K562 (cell line): ENCODE results near the gene GTSE1. TPM values are rescaled to one million over a fixed set of nuclear protein-coding genes. Genes with fewer than 3 reads are reported as not detected.
A peak's percentile ranks its signal among the peaks of the same experiment; 100 is the strongest.

Source experiments
- ATAC-seq: fragments of 200-7000 bp; cut with Tn5 transposase; 3 replicates; pipeline ENCODE4 v1.9.1; 2020; ENCODE audit warnings: moderate library complexity
- BruUV-seq: library from RNA; stranded (reverse); fragments of 400-500 nt; replicated peaks from 2 replicates; lab custom pipeline; 2021; lab: Mats Ljungman, UMichigan
- CTCF ChIA-PET: fragments of 300-600 bp; formaldehyde crosslinking; extraction: SDS; loops from one replicate; lab custom pipeline; 2021; ENCODE audit warnings: low intra/inter-chr PET ratio; lab: Yijun Ruan, JAX
- POLR2A ChIA-PET: fragments of 300-600, 350-650 bp; sonication (Branson Sonifier 250); formaldehyde crosslinking; extraction: SDS; loops from one replicate; lab custom pipeline; 2021; ENCODE audit warnings: antibody characterized with exemption, inconsistent platforms; lab: Yijun Ruan, JAX
- DNase-seq, 4 experiments: peaks; one replicate each; pipeline versions ENCODE4 v3.0.0 to v3.0.0-alpha.2; 2011 to 2018; ENCODE audit warnings: low spot score in 3 of 4, mixed read lengths in 3 of 4; ENCODE audit errors: extremely low read depth in 1 of 4
- FAIRE-seq: peaks from 2 replicates; lab custom pipeline; 2011; peaks lifted over from hg19 to GRCh38; lab: Jason Lieb, UNC
- H2AFZ ChIP-seq: 2 replicates; pipeline ENCODE4 v1.6.0; 2011; ENCODE audit warnings: low read depth, low read length, control low read depth, inconsistent platforms
- H3K27ac ChIP-seq: fragments of 200-600 bp; 3 replicates; pipeline ENCODE4 v1.8.0; 2011; ENCODE audit warnings: low read depth, mild to moderate bottlenecking, control low read depth, inconsistent platforms, low read length, moderate library complexity, mixed read lengths; ENCODE audit errors: extremely low read depth
- H3K27me3 ChIP-seq, 2 experiments: fragments of 300-600 bp in 1 of 2; 2 replicates in 1 of 2; 3 replicates in 1 of 2; pipeline versions ENCODE4 v1.6.0 to v1.8.0; 2011; ENCODE audit warnings: inconsistent platforms in 2 of 2, low read length in 2 of 2, mild to moderate bottlenecking in 1 of 2, mixed read lengths in 1 of 2, moderate library complexity in 1 of 2; ENCODE audit not compliant: control insufficient read depth in 2 of 2, insufficient read depth in 2 of 2
- H3K36me3 ChIP-seq: fragments of 300-600 bp; 3 replicates; pipeline ENCODE4 v1.8.0; 2011; ENCODE audit warnings: mild to moderate bottlenecking, low read length, inconsistent platforms; ENCODE audit not compliant: control insufficient read depth, insufficient read depth
- H3K4me1 ChIP-seq, 2 experiments: fragments of 200-600 bp in 1 of 2; replicated peaks in 1 of 2; 2 replicates in 1 of 2; 3 replicates in 1 of 2; pipeline versions ENCODE4 v1.5.1 to v1.8.0; 2011; ENCODE audit warnings: inconsistent platforms in 2 of 2, low read length in 2 of 2, mild to moderate bottlenecking in 1 of 2, mixed read lengths in 1 of 2, moderate library complexity in 1 of 2; ENCODE audit not compliant: control insufficient read depth in 2 of 2, insufficient read depth in 2 of 2
- H3K4me2 ChIP-seq: 2 replicates; pipeline ENCODE4 v1.6.1; 2011; ENCODE audit warnings: low read length, control low read depth, inconsistent platforms, mixed read lengths; ENCODE audit not compliant: insufficient read depth
- H3K4me3 ChIP-seq: fragments of 200-600 bp; sonication (generic), shearing (Covaris generic); 2 replicates; pipeline ENCODE4 v1.5.1; 2016; ENCODE audit warnings: control low read depth, inconsistent platforms
- H3K79me2 ChIP-seq: fragments of 200-600 bp; 3 replicates; pipeline ENCODE4 v1.8.0; 2011; ENCODE audit warnings: low read length, inconsistent platforms; ENCODE audit not compliant: control insufficient read depth, insufficient read depth
- H3K9ac ChIP-seq, 2 experiments: 2 replicates each; pipeline versions ENCODE4 v1.6.0 to v1.6.1; 2011; ENCODE audit warnings: low read depth in 2 of 2, low read length in 2 of 2, control low read depth in 1 of 2, inconsistent platforms in 1 of 2, mild to moderate bottlenecking in 1 of 2, mixed read lengths in 1 of 2; ENCODE audit not compliant: insufficient read depth in 1 of 2
- H3K9me1 ChIP-seq: one replicate; pipeline ENCODE4 v1.6.0; 2011; ENCODE audit warnings: inconsistent platforms, mild to moderate bottlenecking, low read length, moderate library complexity; ENCODE audit not compliant: control insufficient read depth, insufficient read depth
- H3K9me3 ChIP-seq: replicated peaks from 2 replicates; pipeline ENCODE4 v1.5.1; 2011; ENCODE audit warnings: low read depth, low read length, inconsistent platforms; ENCODE audit not compliant: control insufficient read depth, insufficient read depth
- H4K20me1 ChIP-seq: replicated peaks from 2 replicates; pipeline ENCODE4 v1.6.1; 2011; ENCODE audit warnings: low read length, inconsistent platforms, mixed read lengths; ENCODE audit not compliant: control insufficient read depth, insufficient read depth
- FOXA1 ChIP-seq: fragments of 450-650 bp; IDR thresholded peaks from 2 replicates; pipeline ENCODE4 v1.6.1; 2016; ENCODE audit warnings: mild to moderate bottlenecking, borderline replicate concordance
- NR1H2 ChIP-seq: sonication (generic); formaldehyde crosslinking; IDR thresholded peaks from 2 replicates; pipeline ENCODE4 v1.4.0; 2020; ENCODE audit warnings: mild to moderate bottlenecking, missing genetic modification reagents
- OTX1 ChIP-seq: fragments of 450-650 bp; formaldehyde crosslinking; IDR thresholded peaks from 2 replicates; pipeline ENCODE4 v1.4.0; 2022; ENCODE audit warnings: mild to moderate bottlenecking
- RAD21 ChIP-seq, 2 experiments: fragments of 250-450 bp in 1 of 2; fragments of 450-650 bp in 1 of 2; sonication (Bioruptor Pico) in 1 of 2; formaldehyde crosslinking in 1 of 2; IDR thresholded peaks in 1 of 2; conservative IDR thresholded peaks in 1 of 2; 2 replicates each; pipeline versions ENCODE4 v1.4.0 to v1.8.0; 2020 to 2022; ENCODE audit warnings: mild to moderate bottlenecking in 2 of 2, moderate library complexity in 1 of 2
- RNF2 ChIP-seq: sonication (generic); IDR thresholded peaks from 2 replicates; pipeline ENCODE4 v1.6.1; 2016
- SETDB1 ChIP-seq: IDR thresholded peaks from one replicate; pipeline ENCODE4 v1.6.1; 2012; ENCODE audit warnings: low read length, control low read depth, inconsistent platforms
- SMARCB1 ChIP-seq: IDR thresholded peaks from 2 replicates; pipeline ENCODE4 v1.6.1; 2011; ENCODE audit warnings: improper control_type of control experiment, low read depth; ENCODE audit not compliant: insufficient read length
- SNRNP70 ChIP-seq: fragments of 200-400 bp; formaldehyde crosslinking; optimal IDR thresholded peaks from 2 replicates; pipeline ENCODE3; 2017; ENCODE audit warnings: low read depth, low read length
- ZNF445 ChIP-seq: fragments of 250-450 bp; sonication (Bioruptor Pico); IDR thresholded peaks from 2 replicates; pipeline ENCODE4 v1.4.0; 2020; ENCODE audit warnings: low read depth, mild to moderate bottlenecking, moderate library complexity
- ZNF785 ChIP-seq: fragments of 250-450 bp; sonication (Bioruptor Pico); IDR thresholded peaks from 2 replicates; pipeline ENCODE4 v1.4.0; 2020; ENCODE audit warnings: mild to moderate bottlenecking
- WGBS: fragments of 100-300 bp; shearing (Covaris generic); methylation state at CpG from one replicate; pipeline ENCODE4 v1.1.6; 2016; ENCODE audit warnings: low coverage, mixed read lengths; ENCODE audit not compliant: insufficient coverage; ENCODE audit errors: missing lambda C conversion rate; 5-methylcytosine and 5-hydroxymethylcytosine counted together
- in situ Hi-C: fragments of 300-500 bp; cut with MboI; formaldehyde crosslinking; loops from 4 replicates; pipeline ENCODE4 v1.15.0; 2018; ENCODE audit warnings: inconsistent platforms, mixed read lengths
- intact Hi-C: fragments of 100-400 bp; cut with micrococcal nuclease; formaldehyde crosslinking; loops from 2 replicates; pipeline ENCODE4 v1.14.2; 2022
- polyA plus RNA-seq, 8 experiments: library from polyadenylated mRNA; depleted of rRNA in 4 of 8; stranded (reverse) in 5 of 8; unstranded in 3 of 8; fragments of >200 nt; fragmentation: Nextera tagmentation in 2 of 8; fragmentation: Illumina TruSeq in 1 of 8; extraction: Ambion mirVana in 2 of 8; extraction: Trizol in 1 of 8; gene quantifications; 2 replicates each; pipeline versions ENCODE4 v1.2.1 to v1.2.3, GENCODE V29; 2011 to 2014; ENCODE audit warnings: inconsistent platforms in 1 of 8, missing spikeins in 1 of 8
- total RNA-seq, 7 experiments: library from RNA; depleted of rRNA in 6 of 7; stranded (reverse); fragments of >200 nt in 6 of 7; fragmentation: Illumina TruSeq in 2 of 7; extraction: Trizol in 2 of 7; gene quantifications; 2 replicates each; pipeline versions ENCODE4 v1.2.1 to v1.2.3, GENCODE V29; 2011 to 2021; ENCODE audit warnings: low replicate concordance in 1 of 7
- TF ChIP-seq, protein P1 (sequence below): sonication (generic); formaldehyde crosslinking; IDR thresholded peaks from 2 replicates; pipeline ENCODE4 v1.8.0; 2022; ENCODE audit warnings: mild to moderate bottlenecking, missing genetic modification reagents
- TF ChIP-seq, protein P2 (sequence below): sonication (generic); formaldehyde crosslinking; IDR thresholded peaks from 2 replicates; pipeline ENCODE4 v1.8.1; 2023; ENCODE audit warnings: mild to moderate bottlenecking, missing genetic modification reagents
- TF ChIP-seq, protein P3 (sequence below), 3 experiments: fragments of 200-800 bp in 1 of 3; sonication (Bioruptor generic) in 1 of 3; sonication (generic) in 1 of 3; formaldehyde crosslinking in 1 of 3; IDR thresholded peaks; 2 replicates each; pipeline versions ENCODE4 v1.6.1 to v1.8.0; 2016 to 2022; ENCODE audit warnings: mild to moderate bottlenecking in 2 of 3, missing compliant biosample characterization in 2 of 3, missing genetic modification characterization in 2 of 3, missing genetic modification reagents in 1 of 3
- TF ChIP-seq, protein P4 (sequence below): fragments of 250-450 bp; sonication (Bioruptor Pico); IDR thresholded peaks from 2 replicates; pipeline ENCODE4 v1.4.0; 2020; ENCODE audit warnings: mild to moderate bottlenecking, moderate library complexity
- TF ChIP-seq, protein P5 (sequence below): fragments of 450-650 bp; IDR thresholded peaks from 2 replicates; pipeline ENCODE4 v1.6.1; 2016; ENCODE audit warnings: low read depth, mild to moderate bottlenecking, moderate library complexity

GTSE1 gene
- total and polyA plus RNA-seq, 9 of the 15 experiments (the other 6 are each of a cell fraction or from before 2014, with no cell fraction given) = 2.5 to 22.5 (median 12.9) TPM

DNA sequence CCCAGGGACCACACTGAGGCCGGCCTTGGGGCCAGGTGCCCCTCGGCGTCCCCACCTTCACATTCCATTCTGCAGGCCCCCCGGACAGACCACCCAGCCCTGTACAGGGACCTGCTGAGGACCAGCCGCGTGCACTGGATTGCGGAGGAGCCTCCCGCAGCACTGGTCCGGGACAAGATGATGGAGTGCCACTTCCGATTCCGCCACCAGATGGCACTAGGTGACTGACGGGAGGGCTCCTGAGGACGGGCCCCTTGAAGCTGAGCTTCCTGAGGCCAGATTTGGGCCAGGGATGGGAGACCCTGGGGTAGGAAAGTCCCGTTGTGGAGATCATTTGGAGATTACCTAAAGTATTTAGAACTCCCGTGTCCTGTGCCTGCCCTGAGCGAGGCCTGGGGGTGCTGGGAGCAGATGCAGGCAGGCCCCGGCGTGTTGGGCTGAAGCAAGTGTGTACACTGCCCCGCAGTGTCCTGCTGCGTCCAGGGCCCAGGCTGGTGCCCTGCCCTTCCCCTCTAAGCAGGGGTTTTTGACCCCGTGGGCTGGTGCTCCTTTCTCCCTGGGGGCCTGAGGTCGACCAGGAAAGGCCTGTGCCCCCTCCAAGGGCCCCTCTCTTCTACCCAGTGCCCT is 58.8 kb downstream of the GTSE1 start:
- Histone ChIP-seq H3K9ac (no peak overlapping the region), H3K4me2 (no peak overlapping the region), H3K27me3 (no peaks in the 10 kb centered on the region), H3K4me1 (peaks cover 0 to 3% of the 10 kb centered on the region in 2 experiments; a peak in 2 of 5 replicates), H3K79me2 (no peaks in the 10 kb centered on the region), H3K27ac (no peak overlapping the region), H2AFZ (no peak overlapping the region), H4K20me1 (peaks cover 3% of the 10 kb centered on the region; the same call in 1 of the 2 replicates), H3K9me1 (no peaks in the 10 kb centered on the region), H3K4me3 (no peak overlapping the region), H3K36me3 (peaks cover 52% of the 10 kb centered on the region; the same call in 2 of the 3 replicates), H3K9me3 (no peaks in the 10 kb centered on the region)
- peak; percentile 48 to 66 (median 62) for DNase-seq
- ChIA-PET POLR2A (no interaction called here), CTCF (interaction anchor here (1.2 kb wide), 1 partner anchor 187 kb away, joined by 4 read pairs; no protein-coding TSS in a partner anchor)
- no peak for FAIRE-seq
- no TSS peak for BruUV-seq
- in situ Hi-C loops = no loop called here
- peak; percentile 88 for ATAC-seq
- intact Hi-C loops = no loop called here
- 71% methylated on average over 16 of the region's 22 CpGs for WGBS
- no peak for TF ChIP-seq NR1H2 (CRISPR knock-in tag)
- peak; percentile 22 to 54 for TF ChIP-seq RAD21 (CRISPR knock-in tag; conservative IDR thresholded peaks at IDR 0.05 in 1 of 2, IDR thresholded peaks at IDR 0.05 in 1 of 2)
- TF ChIP-seq, protein P1, sequence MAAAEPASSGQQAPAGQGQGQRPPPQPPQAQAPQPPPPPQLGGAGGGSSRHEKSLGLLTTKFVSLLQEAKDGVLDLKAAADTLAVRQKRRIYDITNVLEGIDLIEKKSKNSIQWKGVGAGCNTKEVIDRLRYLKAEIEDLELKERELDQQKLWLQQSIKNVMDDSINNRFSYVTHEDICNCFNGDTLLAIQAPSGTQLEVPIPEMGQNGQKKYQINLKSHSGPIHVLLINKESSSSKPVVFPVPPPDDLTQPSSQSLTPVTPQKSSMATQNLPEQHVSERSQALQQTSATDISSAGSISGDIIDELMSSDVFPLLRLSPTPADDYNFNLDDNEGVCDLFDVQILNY (CRISPR knock-in tag) = no peak
- TF ChIP-seq ZNF445 = no peak
- TF ChIP-seq SETDB1 = no peak
- TF ChIP-seq RNF2 = no peak
- TF ChIP-seq, protein P2, sequence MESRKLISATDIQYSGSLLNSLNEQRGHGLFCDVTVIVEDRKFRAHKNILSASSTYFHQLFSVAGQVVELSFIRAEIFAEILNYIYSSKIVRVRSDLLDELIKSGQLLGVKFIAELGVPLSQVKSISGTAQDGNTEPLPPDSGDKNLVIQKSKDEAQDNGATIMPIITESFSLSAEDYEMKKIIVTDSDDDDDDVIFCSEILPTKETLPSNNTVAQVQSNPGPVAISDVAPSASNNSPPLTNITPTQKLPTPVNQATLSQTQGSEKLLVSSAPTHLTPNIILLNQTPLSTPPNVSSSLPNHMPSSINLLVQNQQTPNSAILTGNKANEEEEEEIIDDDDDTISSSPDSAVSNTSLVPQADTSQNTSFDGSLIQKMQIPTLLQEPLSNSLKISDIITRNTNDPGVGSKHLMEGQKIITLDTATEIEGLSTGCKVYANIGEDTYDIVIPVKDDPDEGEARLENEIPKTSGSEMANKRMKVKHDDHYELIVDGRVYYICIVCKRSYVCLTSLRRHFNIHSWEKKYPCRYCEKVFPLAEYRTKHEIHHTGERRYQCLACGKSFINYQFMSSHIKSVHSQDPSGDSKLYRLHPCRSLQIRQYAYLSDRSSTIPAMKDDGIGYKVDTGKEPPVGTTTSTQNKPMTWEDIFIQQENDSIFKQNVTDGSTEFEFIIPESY (CRISPR knock-in tag) = peak; percentile 35; the same call in 1 of the 2 replicates
- TF ChIP-seq, protein P3, sequence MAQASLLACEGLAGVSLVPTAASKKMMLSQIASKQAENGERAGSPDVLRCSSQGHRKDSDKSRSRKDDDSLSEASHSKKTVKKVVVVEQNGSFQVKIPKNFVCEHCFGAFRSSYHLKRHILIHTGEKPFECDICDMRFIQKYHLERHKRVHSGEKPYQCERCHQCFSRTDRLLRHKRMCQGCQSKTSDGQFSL (CRISPR knock-in tag; IDR thresholded peaks at IDR 0.05) = no peak
- TF ChIP-seq, protein P3 (tag; IDR thresholded peaks at IDR 0.05) = no peak
- no peak for TF ChIP-seq SMARCB1
- no peak for TF ChIP-seq OTX1 (CRISPR knock-in tag)
- TF ChIP-seq, protein P4, sequence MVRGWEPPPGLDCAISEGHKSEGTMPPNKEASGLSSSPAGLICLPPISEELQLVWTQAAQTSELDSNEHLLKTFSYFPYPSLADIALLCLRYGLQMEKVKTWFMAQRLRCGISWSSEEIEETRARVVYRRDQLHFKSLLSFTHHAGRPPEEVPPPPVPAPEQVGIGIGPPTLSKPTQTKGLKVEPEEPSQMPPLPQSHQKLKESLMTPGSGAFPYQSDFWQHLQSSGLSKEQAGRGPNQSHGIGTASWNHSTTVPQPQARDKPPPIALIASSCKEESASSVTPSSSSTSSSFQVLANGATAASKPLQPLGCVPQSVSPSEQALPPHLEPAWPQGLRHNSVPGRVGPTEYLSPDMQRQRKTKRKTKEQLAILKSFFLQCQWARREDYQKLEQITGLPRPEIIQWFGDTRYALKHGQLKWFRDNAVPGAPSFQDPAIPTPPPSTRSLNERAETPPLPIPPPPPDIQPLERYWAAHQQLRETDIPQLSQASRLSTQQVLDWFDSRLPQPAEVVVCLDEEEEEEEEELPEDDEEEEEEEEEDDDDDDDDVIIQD (CRISPR knock-in tag) = no peak
- TF ChIP-seq, protein P5, sequence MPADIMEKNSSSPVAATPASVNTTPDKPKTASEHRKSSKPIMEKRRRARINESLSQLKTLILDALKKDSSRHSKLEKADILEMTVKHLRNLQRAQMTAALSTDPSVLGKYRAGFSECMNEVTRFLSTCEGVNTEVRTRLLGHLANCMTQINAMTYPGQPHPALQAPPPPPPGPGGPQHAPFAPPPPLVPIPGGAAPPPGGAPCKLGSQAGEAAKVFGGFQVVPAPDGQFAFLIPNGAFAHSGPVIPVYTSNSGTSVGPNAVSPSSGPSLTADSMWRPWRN = no peak
- TF ChIP-seq FOXA1 = no peak
- no peak for TF ChIP-seq ZNF785 (CRISPR knock-in tag)
- no peak for TF ChIP-seq SNRNP70
